NCI-H460 (cell line): ENCODE data around the gene MEG3. TPM values are rescaled to one million over a fixed set of nuclear protein-coding genes. Genes with fewer than 3 reads are reported as not detected.

Source experiments
- DNase-seq: peaks from one replicate; pipeline ENCODE4 v3.0.0-alpha.2; 2016; ENCODE audit warnings: low read depth; ENCODE audit errors: extremely low read depth
- total RNA-seq: library from RNA; depleted of rRNA; stranded (reverse); fragments of >200 nt; shearing (Covaris generic); gene quantifications from 2 replicates; pipeline ENCODE4 v1.2.3, GENCODE V29; 2014

Gene MEG3
- total RNA-seq, 1 experiment from 2014 or later, result 0.69 TPM

DNA sequence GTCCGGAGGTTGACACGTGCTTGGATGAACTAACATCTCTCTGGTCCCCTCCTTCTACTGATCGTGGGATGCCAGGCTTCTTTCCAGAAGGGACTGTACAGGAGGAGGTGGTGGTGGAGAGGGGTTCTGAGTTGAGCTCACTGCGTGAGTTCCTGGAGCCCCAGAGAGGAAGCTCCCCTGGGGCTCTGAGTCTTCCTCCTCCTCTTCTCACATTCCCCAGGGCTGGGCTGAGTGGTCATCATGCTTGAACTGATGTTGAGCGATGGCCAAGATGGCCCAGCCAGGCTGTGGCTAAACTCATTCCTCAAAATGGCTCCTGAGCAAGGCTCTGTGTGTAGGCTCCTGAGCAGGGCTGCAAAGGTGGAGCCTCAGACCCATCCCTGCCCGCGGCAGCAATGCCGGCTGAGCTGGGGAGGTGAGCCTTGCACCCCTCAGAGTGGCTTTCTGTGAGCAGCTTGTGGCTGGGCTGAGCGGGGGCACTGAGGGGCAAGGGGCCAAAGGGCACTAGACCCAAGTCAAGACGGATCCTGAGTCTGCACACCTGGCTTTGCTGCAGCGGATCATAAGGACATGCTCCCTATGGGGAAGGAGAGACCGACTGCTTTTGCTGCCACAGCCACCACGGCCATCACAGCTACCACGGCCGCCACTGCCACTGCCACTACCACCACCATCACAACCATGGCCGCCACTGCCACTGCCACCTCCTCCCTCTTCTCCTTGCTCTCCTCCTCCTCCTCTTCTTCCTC is 35.4 kb downstream of the MEG3 start:
- no peak for DNase-seq

DNA sequence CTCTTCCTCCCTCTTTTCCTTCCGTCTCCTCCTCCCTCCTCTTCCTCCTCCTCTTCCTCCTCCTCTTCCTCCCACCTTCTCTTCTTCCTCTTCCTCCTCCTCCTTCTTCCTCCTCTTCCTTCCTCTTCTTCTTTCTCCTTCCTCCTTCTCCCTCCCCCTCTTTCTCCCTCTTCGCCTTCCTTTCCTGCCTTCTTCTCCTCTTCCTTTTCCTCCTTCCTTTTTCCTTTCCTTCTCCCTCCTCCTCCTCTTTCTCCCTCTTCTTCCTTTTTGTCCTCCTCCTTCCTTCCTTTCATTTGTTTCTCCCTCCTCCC is 36.0 kb downstream of the MEG3 start:
- DNase-seq, result no peak

DNA sequence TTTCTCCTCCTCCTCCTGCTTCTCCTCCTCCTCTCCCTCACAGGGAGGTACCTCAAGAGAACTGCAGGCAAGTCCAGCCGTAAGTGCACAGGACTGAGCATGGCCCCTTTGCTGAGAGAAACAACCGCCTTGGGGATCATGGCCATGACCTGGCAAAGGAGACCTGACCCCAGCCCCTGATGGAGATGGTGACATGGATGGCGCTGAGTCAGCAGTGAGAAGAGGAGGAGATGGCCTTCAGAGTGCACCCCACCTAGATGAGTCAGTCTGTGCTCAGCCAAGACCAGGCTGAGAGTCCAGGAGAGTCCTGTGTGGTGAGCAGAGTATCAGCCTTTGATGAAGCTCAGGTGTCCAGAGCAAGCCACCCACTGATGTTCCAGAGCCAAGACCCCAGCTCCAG is 36.4 kb downstream of the MEG3 start:
- DNase-seq, result no peak

DNA sequence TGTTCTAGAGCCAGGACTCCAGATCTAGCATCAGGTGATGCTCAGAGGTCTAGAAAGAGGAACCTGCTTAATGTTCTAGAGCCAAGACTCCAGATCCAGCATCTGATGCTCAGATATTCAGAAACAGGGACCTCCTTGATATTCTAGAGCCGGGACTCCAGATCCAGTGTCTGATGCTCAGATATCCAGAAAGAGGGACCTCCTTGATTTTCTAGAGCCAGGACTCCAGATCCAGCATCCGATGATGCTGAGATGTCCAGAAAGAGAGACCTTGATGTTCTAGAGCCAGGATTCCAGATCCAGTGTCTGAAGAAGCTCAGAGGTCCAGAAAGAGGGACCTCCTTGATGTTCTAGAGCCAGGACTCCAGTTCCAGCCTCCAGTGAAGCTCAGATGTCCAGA is 36.9 kb downstream of the MEG3 start:
- DNase-seq, result no peak

DNA sequence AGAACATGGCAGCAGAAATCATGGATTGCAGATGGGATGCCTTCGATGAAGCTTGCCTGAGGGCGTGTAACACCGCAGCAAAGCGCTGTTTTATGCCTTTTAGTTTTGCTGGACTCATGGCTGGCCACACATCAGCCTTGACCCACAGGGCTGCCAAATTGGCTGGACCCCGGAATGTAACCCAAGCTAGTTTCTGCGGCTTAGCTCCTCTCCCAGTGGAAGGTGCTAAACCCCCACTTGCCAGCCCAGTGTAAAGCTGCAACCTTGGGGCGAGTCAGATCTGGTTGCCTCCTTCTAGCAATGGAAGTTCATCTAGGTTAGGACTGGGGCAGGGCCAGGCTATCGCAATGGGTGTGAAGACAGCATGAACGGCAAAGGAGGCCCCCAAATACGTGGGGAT is 38.3 kb downstream of the MEG3 start:
- no peak for DNase-seq

DNA sequence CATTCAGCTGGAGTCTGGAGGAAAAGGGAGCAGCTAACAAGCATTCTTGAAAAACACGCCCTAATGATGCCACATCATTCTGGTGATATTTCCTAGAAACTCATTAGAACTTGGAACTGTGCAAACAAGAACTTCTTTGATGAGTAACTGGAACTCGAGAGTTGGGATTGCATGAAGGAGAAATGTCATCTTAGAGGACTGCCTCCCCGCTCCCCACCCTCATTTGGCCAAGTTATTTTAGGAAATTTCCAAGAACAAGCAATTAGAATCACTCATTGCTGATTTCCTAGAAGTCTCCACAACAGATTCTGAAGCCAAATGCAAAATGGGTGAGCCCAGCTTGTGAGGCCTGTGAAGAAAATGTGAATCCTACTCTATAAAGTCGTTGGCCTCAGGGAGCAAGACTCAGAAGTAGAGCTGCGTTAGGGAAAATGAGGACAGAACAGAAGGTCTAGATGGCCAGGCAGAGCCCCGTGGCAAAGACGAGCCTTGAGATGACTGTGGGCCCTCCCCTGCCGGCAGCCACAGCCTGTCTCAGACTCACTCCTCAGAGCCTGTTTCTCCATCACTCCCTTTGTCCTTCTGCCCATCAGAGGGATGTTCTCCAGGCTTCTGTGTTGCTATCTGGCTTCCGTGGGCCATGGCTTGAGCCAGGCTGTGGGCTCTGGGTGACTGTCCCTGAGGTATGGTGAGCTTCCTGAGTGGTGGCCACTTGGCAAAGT is 39.2 kb downstream of the MEG3 start:
- no peak for DNase-seq

DNA sequence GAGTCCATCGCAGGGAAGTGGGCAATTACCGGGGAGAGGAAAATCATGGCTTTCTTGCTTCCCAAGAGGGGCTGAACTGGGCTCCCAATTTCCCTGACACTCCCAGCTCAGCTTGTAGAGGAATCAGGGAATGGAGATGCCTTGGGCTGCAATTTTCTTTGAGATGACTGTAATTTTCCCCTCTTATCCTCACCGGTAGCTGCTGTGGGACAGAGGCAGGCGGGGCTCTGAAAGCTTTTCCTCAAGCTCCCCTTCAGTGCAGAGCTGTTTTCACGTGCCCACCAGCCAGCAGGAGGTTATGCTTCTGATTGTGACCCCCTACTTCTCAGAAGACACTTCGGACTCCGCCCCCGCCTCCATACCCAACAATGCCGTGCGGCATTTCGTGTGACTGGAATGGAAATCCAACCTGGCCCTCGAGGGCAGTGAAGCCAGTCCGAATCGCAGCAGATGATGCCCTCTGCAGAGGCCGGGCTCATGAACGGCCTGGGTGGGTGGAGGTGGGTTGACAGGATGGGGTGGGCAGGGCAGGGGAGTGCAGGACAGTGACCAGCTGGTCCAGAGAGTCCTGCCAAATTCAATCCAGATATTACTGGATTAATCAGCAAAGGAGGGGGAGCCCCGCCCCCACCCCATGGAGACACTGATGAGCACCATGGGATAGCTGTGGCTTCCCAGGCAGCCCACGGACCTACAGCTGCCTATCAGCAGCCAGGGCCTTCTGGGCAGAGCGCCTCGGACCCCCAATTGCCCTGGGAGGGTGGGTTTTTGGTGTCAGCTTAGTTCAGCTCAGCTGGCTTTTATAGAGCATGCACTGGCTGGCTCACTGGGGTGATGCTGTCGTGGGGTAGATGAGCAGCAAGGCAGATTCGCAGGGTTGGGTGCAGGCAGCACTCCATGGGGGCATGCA is 40.0 kb downstream of the MEG3 start:
- DNase-seq, result no peak

DNA sequence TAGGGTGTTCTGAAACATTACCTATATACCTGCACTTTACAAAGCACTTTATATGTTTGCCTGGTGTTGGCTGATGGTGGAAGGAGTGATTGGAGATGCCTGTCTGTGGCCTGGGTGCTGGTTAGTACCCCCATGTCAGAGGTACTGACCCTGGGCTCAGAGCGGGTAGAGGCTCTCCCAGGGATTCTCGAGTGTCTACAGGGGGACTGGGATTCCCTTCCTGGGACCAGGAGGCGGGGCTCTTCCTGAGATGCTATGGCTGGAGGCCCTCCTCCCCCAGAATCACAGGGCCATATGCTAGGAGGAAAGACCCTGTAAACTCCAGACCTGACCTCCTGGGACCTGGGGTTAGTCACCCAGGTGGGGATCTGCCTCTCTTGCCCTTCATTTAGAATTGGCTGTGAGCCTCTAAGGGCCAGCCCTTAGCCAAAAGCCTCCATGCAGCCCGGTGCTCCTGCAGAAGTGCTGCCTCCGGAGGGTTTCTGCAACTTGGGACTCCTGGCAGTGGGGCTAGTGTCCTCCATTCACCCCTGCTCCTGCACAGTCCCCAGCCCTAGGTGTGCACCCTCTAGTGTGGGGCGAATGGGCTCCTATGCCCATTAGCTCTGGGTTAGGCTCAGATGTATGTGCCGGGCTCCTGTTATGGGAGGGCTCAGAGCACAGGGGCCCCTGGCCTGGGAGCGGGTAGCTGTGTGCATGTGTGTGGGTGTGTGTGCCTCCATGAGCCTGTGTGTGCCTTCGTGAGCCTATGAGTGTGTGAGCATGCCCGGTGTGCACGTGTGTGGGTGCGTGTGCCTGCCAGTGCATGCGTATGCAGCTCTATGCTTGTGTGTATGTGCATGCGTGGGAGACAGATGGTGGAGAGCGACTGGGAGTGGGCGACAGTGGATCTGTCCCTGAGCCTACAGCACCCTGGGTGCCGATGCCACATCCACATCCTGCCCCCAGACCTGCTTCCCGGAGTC is 41.0 kb downstream of the MEG3 start:
- no peak for DNase-seq

DNA sequence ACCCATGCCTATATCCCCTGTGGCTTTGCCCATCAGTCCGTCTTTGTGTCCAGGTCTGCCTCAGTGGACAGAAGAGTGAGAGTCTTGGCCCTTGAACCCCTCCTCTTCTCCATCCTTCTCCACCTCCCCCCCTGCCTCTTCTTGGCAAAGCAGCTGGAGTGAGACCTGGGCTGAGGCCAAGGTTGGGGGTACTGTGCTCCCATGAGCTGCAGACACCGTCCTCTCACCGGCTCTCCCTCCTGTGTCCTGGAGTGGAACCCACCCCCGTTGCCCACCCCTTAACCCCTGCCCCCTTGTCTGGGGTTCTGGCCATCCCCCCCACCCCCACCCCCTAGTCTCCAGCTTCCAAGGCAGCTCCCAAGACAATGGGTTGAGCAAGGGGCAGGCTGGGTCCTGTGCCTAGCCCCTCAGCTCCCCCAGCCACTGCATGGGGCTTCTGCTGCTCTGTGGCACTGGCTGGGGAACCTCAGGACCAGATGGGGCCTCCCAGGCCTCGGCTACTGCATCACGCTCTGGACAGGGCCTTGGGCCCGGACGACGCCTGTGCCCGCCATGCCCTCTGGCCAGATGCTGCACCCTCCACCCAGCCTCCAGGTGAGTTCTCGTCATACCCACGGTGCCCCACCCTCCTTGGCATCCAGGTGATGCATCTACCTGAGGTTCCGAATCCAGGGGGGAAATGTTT is 41.9 kb downstream of the MEG3 start:
- no peak for DNase-seq

DNA sequence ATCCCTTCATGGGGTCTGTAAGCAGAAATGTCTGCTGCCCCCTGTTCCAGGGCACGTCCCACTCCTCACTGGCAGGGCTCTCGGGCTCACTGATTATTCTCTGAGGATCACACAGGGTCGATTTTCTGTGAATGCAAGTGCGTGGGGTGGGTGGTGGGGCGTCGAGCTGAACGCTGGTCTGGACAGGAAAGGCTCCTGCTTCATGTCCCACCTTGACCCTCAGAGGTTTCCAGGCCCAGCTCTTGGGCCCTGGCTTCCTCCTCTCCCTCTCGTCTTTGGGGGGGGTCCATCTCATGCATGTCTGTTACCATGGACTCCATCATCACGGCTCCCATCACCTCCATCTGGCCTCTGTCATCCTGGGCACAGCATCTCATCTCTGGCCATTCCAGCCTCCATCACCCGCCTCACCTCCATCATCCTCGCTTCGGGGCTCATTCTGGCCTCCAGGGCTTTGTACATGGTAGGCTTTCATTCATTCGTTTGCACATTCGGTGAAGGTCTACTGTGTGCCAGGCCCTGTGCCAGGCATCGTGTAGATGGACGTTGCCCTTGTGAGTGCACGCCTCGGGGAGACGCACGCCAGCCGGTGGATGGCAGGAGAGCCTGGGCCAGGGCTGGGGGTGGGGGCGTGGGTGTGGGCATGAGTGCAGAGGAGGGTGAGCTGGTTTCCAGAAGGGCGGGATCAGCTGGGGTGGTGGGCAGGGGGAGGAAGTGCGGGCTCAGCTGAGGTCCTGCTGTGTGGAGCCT is 42.9 kb downstream of the MEG3 start:
- DNase-seq, result no peak

DNA sequence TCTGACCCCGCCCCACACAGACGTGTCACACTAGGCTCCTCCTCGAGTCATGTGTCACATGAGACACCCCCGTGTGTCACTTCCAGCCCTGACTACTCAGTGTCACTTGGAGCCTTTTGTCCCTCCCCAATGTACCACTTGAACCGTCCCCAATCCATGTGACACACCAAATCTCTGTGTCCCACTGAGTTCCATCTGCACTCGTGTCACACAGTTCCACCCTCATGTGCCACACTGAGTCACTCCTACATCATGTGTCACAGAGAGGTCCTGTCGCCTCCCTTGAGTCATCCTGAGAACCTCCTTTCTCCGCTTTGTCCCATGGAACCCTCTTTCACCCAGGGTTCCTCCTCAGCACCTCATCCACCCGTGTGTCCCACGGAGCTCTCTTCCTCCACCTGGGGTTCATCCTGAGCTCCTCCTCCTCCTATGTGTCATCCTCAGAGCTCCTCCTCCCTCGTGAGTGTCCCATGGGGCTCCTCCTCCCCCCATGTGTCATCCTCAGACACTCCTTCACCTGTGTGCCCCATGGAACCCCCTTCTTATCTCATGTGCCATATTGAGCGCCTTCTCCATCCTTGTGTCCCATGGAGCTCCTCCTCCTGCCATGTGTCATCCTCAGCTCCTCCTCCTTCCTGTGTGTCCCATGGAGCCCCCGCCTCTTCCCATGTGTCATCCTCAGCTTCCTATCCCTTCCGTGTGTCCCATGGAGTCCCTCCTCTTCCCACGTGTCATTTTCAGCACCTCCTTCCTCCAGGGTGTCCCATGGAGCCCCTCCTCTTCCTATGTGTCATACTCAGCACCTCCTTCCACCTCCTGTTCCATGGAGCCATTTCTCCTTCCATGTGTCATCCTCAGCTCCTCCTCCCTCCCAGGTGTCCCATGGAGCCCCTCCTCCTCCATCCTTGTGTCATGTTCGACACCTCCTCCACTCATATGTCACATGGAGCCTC is 45.6 kb downstream of the MEG3 start:
- no peak for DNase-seq

DNA sequence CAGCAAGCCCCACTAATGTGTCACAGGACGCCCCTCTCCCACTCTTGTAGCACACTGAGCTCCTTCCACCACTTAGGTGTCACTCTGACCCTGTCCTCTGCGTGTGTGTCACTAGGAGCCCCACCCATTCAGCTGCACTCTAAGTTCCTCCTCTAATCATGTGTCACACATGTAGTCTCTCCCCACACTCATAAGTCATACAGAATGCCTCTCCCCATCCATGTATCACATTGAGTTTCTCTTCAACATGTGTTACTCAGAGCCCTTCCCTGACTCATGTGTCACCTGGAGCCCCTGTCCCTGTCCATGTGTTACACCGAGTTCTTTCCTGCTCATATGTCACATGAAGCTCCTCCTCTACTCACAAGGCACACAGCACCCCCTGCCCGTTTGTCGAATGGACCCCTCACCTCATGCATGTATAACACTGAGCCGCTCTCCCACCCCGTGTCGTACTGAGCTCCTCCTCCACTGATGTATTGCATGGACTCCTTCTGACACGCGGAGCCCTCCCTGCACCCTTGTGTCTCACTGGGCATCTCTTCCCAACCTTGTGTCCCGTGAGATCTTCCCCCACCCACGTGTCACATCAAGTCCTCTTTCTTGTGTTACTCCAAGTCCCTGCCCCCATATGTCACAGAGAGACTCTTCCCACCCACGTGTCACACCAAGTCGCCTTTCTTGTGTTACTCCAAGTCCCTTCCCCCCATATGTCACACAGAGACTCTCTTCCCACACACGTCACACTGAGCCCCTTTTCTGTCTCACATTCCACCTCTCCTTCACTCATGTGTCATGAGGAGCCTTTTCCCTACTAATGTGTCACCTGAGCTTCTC is 46.6 kb downstream of the MEG3 start:
- no peak for DNase-seq

DNA sequence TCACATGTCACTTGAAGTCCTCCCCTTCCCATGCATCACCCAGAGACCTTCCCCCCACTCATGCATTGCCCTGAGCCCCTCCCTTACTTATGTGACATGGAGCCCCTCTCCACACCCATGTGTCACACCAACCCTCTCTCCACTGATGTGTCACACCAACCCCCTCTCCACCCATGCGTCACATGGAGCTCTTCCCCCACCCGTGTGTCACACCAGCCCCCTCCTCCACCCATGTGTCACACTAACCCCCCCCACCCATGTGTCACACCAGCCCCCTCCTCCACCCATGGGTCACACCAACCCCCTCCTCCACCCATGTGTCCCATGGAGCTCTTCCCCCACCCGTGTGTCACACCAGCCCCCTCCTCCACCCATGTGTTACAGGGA is 47.2 kb downstream of the MEG3 start:
- no peak for DNase-seq

DNA sequence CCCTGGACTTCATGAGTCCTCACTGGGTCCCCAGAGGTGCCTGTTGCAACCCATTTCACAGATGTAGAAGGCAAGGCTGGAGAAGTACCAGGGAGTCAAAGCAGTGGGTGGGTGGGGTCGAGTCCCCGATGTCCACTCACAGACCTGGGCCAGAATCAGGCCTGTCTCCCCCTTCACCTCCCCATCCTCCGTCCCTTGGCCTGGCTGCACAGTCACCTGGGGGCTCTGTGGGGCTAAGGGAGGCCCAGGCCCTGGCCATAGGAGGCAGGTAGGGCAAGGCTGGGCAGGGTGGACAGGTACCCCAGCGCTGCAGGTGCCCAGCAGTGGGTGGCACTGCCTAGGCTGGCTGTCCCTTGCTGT is 48.1 kb downstream of the MEG3 start:
- DNase-seq, result no peak

DNA sequence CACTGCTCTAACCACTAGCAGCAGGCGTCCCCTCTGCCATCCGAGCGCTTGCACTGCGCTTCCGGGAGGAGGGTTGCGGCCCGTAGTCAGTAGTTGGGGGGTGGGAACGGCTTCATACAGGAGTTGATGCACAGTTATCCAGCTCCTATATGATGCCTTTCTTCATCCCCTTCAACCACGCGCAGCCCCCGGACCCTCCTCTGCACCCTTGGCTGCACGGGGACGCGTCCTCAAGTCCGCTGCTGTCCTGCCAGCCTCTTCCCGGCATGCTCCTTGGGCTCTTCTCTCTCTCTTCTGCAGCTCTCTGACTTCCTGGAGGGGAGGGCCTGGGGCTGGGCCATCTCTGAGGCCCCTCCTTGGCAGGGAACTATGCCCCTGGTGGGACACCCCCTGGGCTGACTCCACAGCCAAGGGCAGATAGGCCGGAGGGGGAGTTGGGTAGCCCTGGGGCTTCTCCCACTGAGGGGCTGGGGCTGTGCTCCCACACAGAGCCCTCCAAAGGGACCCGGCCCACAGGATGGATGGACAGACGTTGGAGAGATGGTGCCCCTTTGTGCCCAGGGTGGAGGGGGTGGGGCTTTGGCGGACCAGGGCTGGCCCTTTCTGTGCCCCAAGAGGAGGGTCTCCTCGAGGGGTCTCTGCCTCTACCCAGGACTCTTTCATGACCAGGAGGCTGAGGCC is 48.6 kb downstream of the MEG3 start:
- DNase-seq, result no peak

DNA sequence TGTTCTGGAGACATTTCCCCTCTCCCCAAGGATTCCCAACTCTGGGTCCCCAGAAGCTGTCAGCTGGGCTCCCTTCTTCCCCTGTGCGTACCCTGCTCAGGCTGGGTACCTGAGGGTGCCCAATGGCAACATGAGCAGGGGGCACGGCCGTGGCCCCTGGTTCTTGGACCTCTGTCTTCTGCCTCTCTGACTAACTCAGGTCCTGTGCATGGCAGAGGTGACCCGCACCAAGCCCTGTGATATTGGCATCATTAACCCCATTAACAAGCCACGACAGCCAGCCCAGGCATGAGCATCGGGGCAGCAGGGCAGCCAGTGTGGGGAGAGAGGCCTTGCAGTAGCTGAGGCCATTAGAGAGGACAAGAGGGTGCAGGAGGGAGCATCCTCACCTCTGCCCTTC is 49.2 kb downstream of the MEG3 start:
- no peak for DNase-seq
